Inflammatory macrophage (primary cell): ENCODE data around the gene TRMT2A.

ENCODE experiments used
- DNase-seq, 2 donors: peaks; one replicate each; pipeline ENCODE4 v3.0.0-alpha.2; 2020 to 2022

TRMT2A gene

GRCh38 chr22:20148414-20148813, 31.4 kb upstream of the TRMT2A start:
- no peak for DNase-seq

GRCh38 chr22:20147237-20147988, 30.4 kb upstream of the TRMT2A start:
- no peak for DNase-seq

- DNase-seq = no peak
Measured at GRCh38 chr22:20146777-20147176, 29.8 kb upstream of the TRMT2A start.

- DNase-seq = no peak
Measured at GRCh38 chr22:20145832-20146223, 28.8 kb upstream of the TRMT2A start.

GRCh38 chr22:20145206-20145831, 28.3 kb upstream of the TRMT2A start:
- peak; percentile 9 to 38 for DNase-seq

- DNase-seq = peak in 1 of 2 donors; percentile 13
Measured at GRCh38 chr22:20143883-20144665, 27.0 kb upstream of the TRMT2A start.

GRCh38 chr22:20142711-20143621, 25.9 kb upstream of the TRMT2A start:
- no peak for DNase-seq

GRCh38 chr22:20141186-20142077, 24.4 kb upstream of the TRMT2A start:
- no peak for DNase-seq

- no peak for DNase-seq
Measured at GRCh38 chr22:20140521-20140964, 23.5 kb upstream of the TRMT2A start.

- DNase-seq = no peak
Measured at GRCh38 chr22:20140107-20140445, 23.1 kb upstream of the TRMT2A start.

- no peak for DNase-seq
Measured at GRCh38 chr22:20139391-20140106, 22.5 kb upstream of the TRMT2A start.

- no peak for DNase-seq
Measured at GRCh38 chr22:20138868-20139267, 21.8 kb upstream of the TRMT2A start.

- no peak for DNase-seq
Measured at GRCh38 chr22:20138417-20138738, 21.4 kb upstream of the TRMT2A start.

GRCh38 chr22:20137671-20138416, 20.8 kb upstream of the TRMT2A start:
- peak; percentile 17 to 77 for DNase-seq

- no peak for DNase-seq
Measured at GRCh38 chr22:20137113-20137512, 20.1 kb upstream of the TRMT2A start.

GRCh38 chr22:20136603-20136873, 19.5 kb upstream of the TRMT2A start:
- no peak for DNase-seq

GRCh38 chr22:20135806-20136602, 19.0 kb upstream of the TRMT2A start:
- DNase-seq = no peak

- no peak for DNase-seq
Measured at GRCh38 chr22:20135265-20135664, 18.2 kb upstream of the TRMT2A start.

GRCh38 chr22:20133930-20134549, 17.0 kb upstream of the TRMT2A start:
- no peak for DNase-seq
